ENCODE measurements around the gene IGF2BP2. TPM values are rescaled to one million over a fixed set of nuclear protein-coding genes. Genes with fewer than 3 reads are reported as not detected.

IGF2BP2 gene
- total and polyA plus RNA-seq, 2 donors from 2014 or later: 7.7 to 26.9 TPM

DNA sequence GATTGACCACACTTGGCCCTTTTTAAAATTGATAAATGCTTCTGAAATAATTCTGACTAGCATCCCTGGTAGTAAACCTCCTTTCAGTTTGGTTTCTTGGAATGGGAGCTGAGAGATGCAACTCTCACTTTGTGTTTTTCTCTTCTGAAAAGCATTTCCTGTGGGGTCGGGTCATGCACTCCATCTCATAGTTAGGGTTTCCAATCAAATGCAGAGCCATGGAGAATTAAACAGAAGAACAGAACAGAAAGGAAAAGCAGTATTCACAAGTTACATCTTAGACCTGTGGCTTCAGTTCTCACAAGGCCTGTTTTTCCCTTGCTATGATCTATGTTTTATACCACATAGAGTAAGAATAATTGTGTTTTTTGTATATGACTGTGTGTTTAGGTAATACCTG is 199.1 kb downstream of the IGF2BP2 start:
- peaks cover 5 to 27% (median 13%) of the 10 kb centered on the region in 3 donors for H3K36me3 ChIP-seq (ENCODE audit: control insufficient read depth in 2 of 3, insufficient read depth in 3 of 3, low read length in 3 of 3)
- no peaks in the 10 kb centered on the region for H3K27me3 ChIP-seq (ENCODE audit: control insufficient read depth, insufficient read depth, low read length)
- no peak overlapping the region for H3K4me3 ChIP-seq (ENCODE audit: low read length in 3 of 3)
- intact Hi-C loops (cut with DNase I): no loop called here
- TF ChIP-seq, protein P1, sequence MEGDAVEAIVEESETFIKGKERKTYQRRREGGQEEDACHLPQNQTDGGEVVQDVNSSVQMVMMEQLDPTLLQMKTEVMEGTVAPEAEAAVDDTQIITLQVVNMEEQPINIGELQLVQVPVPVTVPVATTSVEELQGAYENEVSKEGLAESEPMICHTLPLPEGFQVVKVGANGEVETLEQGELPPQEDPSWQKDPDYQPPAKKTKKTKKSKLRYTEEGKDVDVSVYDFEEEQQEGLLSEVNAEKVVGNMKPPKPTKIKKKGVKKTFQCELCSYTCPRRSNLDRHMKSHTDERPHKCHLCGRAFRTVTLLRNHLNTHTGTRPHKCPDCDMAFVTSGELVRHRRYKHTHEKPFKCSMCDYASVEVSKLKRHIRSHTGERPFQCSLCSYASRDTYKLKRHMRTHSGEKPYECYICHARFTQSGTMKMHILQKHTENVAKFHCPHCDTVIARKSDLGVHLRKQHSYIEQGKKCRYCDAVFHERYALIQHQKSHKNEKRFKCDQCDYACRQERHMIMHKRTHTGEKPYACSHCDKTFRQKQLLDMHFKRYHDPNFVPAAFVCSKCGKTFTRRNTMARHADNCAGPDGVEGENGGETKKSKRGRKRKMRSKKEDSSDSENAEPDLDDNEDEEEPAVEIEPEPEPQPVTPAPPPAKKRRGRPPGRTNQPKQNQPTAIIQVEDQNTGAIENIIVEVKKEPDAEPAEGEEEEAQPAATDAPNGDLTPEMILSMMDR (IDR thresholded peaks at IDR 0.05; ENCODE audit: borderline replicate concordance, extremely low read depth, insufficient read depth): no peak
- no peaks in the 10 kb centered on the region for H3K9me3 ChIP-seq (ENCODE audit: control insufficient read depth in 2 of 3, insufficient read depth in 1 of 3, low read length in 3 of 3)
- no peak overlapping the region for H3K9ac ChIP-seq (ENCODE audit: low read length in 3 of 3)
- FAIRE-seq (no peak), DNase-seq (no peak)
- peaks cover 0 to 3% (median 2%) of the 10 kb centered on the region in 3 donors for H3K4me1 ChIP-seq (ENCODE audit: control insufficient read depth in 2 of 3, insufficient read depth in 2 of 3, low read depth in 1 of 3, low read length in 3 of 3)
- no peak overlapping the region for H3K27ac ChIP-seq (ENCODE audit: low read depth in 2 of 2, low read length in 2 of 2)

DNA sequence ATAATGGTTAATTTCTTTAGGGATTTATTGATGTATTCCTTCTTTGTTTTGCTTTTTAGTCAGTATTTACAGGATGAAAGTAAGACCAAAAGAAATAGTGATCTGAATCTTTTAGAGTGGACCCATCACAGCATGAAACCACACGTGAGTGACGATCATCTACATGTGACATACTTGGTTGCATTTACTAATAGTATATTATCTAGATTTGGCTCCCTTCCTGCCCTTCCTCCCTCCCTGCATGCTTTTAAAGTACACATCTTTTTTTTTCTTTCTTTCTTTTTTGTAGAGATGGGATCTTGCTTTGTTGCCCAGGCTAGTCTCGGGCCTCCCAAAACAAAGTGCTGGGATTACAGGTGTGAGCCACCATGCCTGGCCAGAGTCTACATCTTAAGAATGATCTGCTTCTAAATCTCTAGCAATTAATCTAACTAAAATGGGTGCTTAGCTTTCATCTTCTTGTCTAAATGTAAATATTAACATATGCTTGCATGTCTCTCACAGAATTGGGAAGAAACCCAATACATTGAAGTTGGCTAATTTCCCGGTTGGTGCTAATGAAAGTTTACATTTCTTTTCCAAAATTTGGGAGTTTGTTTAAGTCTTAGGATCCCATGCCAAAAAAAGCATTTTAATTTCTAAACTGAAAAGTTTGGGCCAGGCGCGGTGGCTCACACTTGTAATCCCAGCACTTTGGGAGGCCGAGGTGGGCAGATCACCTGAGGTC is 200.7 kb downstream of the IGF2BP2 start:
- H3K4me1 ChIP-seq (ENCODE audit: control insufficient read depth in 2 of 3, insufficient read depth in 2 of 3, low read depth in 1 of 3, low read length in 3 of 3): no peaks in the 10 kb centered on the region
- H3K4me3 ChIP-seq (ENCODE audit: low read length in 3 of 3): no peak overlapping the region
- H3K27ac ChIP-seq (ENCODE audit: low read depth in 2 of 2, low read length in 2 of 2): no peak overlapping the region
- FAIRE-seq: no peak
- H3K36me3 ChIP-seq (ENCODE audit: control insufficient read depth in 2 of 3, insufficient read depth in 3 of 3, low read length in 3 of 3): peaks cover 5 to 21% (median 10%) of the 10 kb centered on the region in 3 donors
- intact Hi-C loops (cut with DNase I): no loop called here
- no peak for DNase-seq
- TF ChIP-seq, protein P1 (IDR thresholded peaks at IDR 0.05; ENCODE audit: borderline replicate concordance, extremely low read depth, insufficient read depth): no peak
- no peaks in the 10 kb centered on the region for H3K9me3 ChIP-seq (ENCODE audit: control insufficient read depth in 2 of 3, insufficient read depth in 1 of 3, low read length in 3 of 3)
- no peak overlapping the region for H3K9ac ChIP-seq (ENCODE audit: low read length in 3 of 3)
- no peaks in the 10 kb centered on the region for H3K27me3 ChIP-seq (ENCODE audit: control insufficient read depth, insufficient read depth, low read length)

DNA sequence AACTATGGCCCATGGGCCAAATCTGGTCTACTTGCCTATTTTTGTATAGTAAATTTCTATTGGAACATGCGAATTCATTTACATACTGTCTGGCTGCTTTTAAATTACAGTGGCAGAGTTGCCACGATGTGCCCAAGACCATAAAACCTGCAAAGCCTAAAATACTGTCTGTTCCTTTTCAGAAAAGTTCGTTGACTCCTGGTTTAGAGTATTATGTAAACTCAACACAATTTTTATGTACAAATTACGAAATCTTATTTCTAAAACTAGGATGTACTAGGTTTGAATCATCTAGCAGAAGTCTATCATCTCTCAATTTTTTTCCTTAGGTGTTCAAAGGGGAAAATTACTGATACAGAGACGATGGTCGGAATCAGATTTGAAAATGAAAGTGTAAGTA is 211.8 kb downstream of the IGF2BP2 start:
- no peak overlapping the region for H3K4me3 ChIP-seq (ENCODE audit: low read length in 3 of 3)
- H3K9ac ChIP-seq (ENCODE audit: low read length in 3 of 3): no peak overlapping the region
- DNase-seq (no peak), FAIRE-seq (no peak)
- no peaks in the 10 kb centered on the region for H3K4me1 ChIP-seq (ENCODE audit: control insufficient read depth in 2 of 3, insufficient read depth in 2 of 3, low read depth in 1 of 3, low read length in 3 of 3)
- intact Hi-C loops (cut with DNase I): no loop called here
- no peaks in the 10 kb centered on the region for H3K27me3 ChIP-seq (ENCODE audit: control insufficient read depth, insufficient read depth, low read length)
- H3K9me3 ChIP-seq (ENCODE audit: control insufficient read depth in 2 of 3, insufficient read depth in 1 of 3, low read length in 3 of 3): no peaks in the 10 kb centered on the region
- TF ChIP-seq, protein P1 (IDR thresholded peaks at IDR 0.05; ENCODE audit: borderline replicate concordance, extremely low read depth, insufficient read depth): no peak
- H3K27ac ChIP-seq (ENCODE audit: low read depth in 2 of 2, low read length in 2 of 2): no peak overlapping the region
- H3K36me3 ChIP-seq (ENCODE audit: control insufficient read depth in 2 of 3, insufficient read depth in 3 of 3, low read length in 3 of 3): peaks cover 8 to 39% (median 29%) of the 10 kb centered on the region in 3 donors

All from kidney (tissue), 14 donors.